Esophagus mucosa (tissue), 1 donor: ENCODE measurements around the gene P2RY13. TPM values are rescaled to one million over a fixed set of nuclear protein-coding genes. Genes with fewer than 3 reads are reported as not detected.

Experiments used
- ATAC-seq: fragments of 200-7000 bp; cut with Tn5 transposase; one replicate; pipeline ENCODE4 v1.9.1; 2020
- total RNA-seq: library from RNA; stranded (reverse); gene quantifications from one replicate; pipeline ENCODE4 v1.2.4, GENCODE V29; 2023
- donor health status: DM: yes; HTN: yes; CAD: no.

P2RY13 gene
- 0.28 TPM for total RNA-seq

DNA sequence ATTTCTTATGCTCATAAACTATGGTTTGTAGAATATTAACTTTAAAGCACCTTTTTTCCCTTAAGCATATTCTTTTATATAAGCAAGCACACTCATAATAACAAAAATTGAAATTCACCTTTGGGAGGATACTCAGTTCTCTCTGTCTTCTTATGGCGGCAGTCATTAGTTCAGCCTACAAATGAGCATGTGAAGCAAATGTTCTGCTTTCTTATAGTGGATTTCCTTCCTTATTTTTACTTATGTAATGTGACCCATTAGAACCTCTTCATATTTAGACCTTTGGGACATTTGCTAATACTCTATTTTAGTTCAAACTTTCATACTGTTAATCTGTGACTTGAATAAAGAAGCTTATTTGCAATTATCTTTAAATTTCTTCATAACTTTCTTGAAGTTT lies at the start of gene P2RY13:
P2RY13 (minus strand) TSS at position 187 of the 400 bp plus-strand sequence; CDS start at position 166, 21 bp downstream.
- no peak for ATAC-seq

DNA sequence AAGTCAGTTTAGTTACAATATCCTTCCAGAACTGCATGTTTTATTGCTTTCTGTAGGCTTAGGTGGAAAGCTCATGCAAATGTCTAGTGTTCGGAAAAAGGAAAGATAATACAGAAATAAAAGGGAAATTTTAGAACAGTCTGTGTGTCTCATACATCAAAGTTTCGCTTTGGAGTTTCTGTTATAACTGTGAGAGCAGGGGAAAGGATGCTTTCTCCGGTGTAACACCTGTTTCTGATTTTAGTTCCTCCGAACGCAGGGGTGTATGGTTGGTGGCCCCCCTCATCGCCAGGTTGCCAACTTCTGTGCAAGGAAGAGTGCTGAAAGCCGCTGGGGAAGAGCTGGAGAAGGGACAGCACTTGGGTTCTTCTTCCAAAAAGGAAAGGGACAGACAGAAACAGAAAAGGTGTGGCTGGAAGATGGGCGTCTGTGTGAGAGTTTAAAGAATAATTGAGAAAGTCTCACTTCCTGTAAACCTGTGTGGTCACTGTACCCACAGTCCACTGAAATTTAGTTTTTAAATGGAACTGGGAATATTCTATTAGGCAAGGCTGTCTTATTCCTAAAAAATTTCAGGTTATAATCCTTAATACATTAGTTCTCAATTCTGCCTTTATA lies 48.5 kb upstream of the P2RY13 start:
- ATAC-seq, result no peak

DNA sequence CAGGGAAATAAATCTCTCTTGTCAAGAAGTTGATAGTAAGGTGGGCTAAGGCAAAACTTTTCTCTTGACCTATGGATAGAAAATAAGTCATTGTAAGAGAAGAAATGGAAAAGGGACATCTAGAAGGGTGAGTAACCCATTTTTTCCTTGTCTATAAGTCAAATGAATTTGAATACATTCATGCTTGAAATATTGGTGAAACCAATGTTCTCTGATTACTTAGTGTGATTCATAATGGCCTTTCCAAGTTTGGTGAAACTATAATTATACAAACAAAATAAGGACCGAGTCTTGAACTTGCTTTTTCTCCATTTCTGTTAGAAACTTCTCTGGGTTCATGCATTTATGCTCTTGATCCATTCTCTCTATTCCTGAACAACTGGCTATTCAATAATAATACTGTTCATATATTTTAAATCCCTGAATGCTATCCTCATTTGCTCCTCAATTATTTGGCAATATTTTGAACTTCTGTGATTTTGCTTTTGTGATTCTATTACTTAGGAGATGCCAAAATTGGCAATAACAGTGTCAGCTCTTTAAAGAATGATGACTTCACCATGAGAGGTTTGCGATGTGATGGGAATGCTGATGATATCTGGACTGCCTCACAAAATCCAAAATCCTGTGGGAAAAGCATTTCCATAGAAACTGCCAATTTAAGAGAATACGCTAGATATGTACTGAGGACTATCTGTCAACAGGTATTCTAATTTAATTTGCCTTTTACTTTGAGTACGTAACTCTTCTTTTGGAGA lies 42.9 kb upstream of the P2RY13 start:
- no peak for ATAC-seq

DNA sequence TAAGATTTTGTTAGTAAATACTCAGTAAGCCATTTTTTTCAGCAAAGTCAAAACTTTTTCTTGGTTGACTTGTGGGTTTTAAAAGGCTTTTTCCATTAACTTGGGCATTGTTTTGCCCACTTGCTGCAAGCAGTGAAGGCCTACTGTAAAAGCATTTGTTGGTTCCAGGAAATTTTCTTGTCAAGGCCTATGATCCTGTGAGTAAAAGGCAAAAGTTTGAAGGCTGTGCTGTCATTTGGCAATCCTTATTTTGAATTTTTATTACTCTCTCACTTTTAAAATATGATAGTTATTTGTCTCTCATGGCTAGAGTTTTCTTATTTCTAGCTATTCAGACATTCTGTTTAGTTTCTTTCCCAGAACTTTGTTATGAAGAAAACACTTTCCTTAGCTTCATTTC lies 42.2 kb upstream of the P2RY13 start:
- ATAC-seq, result no peak

DNA sequence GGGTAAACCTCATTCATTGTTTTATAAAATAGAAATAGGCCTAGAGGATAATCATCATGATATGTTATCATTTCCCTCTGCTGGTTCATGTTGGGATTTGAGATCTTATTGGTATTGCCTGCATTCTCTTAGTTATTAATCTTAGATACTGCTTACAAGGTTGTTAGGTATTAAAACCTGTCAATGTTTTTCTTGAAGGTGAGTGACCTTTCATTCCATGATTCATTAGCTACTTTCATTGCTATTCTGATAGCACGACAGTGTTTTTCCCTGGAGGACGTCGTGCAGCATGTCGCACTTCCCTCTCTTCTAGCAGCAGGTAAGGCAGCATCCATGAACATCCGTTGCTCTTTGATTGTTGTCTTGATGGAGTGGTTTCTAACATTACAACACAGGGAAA lies 38.1 kb upstream of the P2RY13 start:
- no peak for ATAC-seq

GRCh38 chr3:151366993-151367392 lies 37.6 kb upstream of the P2RY13 start:
- no peak for ATAC-seq

GRCh38 chr3:151362751-151363174 lies 33.4 kb upstream of the P2RY13 start:
- no peak for ATAC-seq

DNA sequence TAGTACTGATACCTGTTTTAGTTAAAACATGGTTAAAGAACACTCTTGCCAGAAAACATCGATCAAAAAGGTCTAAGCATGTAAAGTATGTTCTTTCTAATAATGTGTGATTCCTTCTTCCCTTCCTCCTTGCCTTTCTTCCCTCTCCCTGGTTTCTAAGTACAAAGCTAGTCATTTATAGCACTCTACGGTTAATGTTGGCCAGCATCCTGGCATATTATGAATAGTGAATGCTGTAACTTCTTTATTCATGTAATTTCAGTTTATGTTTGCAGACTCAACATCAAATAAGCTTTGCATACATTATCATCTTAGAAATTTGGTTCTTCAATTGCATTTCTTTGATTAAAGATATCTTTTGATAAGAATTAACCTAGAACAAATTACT lies 28.1 kb upstream of the P2RY13 start:
- no peak for ATAC-seq

- ATAC-seq, result no peak
Measured at GRCh38 chr3:151356794-151357462, 27.6 kb upstream of the P2RY13 start.

DNA sequence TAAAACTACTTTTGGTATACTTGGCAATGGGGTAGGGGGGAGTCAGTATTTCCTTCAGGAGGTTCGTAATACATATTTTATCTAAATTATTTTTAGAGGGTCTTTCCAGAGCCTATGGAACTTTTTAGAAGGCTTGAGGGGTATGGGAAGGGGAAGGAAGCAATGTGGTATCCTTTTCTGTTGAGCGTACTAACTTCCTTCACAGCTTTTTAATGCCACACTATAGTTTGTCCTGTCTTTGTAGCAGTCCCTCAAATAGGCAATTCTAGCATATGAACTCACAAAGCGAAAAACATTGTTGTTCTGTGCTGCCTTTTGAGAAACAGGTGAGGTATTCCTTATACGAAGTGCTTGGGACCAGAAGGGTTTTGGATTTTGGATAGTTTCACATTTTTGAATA lies 22.3 kb upstream of the P2RY13 start:
- ATAC-seq, result no peak

DNA sequence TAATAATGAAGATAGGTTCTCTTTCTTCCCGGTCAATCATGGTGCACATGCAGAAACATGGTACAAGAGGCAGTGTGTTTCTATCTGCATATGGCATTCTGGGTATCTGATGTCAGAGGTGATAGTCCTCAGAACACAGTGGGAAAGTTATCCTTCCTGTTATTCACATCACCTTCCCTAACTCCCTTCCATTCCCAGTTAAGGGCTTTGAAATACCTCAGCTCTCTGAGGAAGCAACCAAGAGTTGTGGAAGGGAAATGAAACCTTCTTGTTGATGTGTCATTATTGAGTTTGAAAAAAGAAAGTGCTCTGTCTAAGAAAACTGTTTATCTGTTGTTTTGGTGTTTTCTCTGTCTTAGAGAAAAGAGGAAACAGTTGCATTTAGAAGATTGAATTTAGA lies 21.9 kb upstream of the P2RY13 start:
- ATAC-seq, result no peak

DNA sequence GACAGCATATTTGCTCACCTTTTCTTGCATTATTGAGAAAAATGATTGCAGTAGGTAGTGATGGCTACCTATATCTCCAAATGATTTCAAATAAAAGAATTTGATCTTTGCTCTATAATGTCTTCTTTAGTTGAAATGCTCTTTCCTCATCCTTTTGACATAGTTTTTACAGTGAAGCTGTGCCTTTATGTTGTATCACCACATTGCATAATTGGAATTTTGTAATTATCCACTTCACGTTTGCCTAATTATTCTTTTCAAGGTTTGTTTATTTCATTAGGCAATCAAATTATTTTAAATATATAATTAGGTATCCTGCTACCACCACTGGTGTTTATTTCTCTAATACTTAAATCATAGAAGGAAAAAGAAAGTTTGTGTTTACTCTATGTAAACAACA lies 21.3 kb upstream of the P2RY13 start:
- ATAC-seq, result no peak

- ATAC-seq, result no peak
Measured at GRCh38 chr3:151347432-151347831, 18.1 kb upstream of the P2RY13 start.

- ATAC-seq, result no peak
Measured at GRCh38 chr3:151346292-151346691, 16.9 kb upstream of the P2RY13 start.

GRCh38 chr3:151345859-151346258 lies 16.5 kb upstream of the P2RY13 start:
- no peak for ATAC-seq

DNA sequence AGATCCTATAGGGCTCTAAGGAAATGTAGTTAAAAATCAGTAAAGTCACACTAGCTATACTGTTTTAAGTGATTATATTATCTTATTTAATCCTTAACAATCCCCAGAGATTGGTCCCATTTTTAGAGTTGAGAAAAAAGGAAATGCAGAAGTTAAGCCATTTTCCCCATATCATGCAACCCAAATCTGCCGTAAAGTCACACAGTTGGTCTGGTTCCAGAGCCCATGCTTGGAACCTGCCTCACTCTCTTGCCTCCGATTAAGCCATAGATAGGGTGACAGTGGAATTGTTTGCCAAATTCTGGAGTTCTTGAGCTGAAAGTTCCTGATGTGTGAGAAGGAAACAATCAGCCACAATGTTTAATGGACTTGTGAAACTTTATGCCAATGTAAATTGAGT lies 2.3 kb upstream of the P2RY13 start:
- ATAC-seq, result no peak

- no peak for ATAC-seq
Measured at GRCh38 chr3:151330899-151331298, 1.6 kb upstream of the P2RY13 start.

DNA sequence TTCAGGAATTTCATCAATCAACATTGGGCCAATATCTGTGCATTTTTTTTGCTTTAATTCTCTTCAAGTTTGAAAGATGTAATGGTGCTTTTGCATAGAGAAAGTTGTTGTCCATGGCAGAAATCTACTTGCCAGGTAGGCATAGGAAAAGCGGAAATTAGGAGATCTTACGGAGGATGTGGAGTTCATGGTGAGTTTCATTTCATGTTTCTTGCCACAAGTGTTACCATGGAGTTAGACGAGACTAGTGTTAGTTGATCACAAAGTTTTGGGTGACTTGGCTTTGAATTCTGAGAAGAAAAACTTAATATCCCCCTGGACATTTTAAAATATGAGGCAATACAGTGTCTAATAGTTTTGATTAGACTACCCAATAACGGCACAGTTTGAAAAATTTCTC lies 1.0 kb upstream of the P2RY13 start:
- no peak for ATAC-seq

DNA sequence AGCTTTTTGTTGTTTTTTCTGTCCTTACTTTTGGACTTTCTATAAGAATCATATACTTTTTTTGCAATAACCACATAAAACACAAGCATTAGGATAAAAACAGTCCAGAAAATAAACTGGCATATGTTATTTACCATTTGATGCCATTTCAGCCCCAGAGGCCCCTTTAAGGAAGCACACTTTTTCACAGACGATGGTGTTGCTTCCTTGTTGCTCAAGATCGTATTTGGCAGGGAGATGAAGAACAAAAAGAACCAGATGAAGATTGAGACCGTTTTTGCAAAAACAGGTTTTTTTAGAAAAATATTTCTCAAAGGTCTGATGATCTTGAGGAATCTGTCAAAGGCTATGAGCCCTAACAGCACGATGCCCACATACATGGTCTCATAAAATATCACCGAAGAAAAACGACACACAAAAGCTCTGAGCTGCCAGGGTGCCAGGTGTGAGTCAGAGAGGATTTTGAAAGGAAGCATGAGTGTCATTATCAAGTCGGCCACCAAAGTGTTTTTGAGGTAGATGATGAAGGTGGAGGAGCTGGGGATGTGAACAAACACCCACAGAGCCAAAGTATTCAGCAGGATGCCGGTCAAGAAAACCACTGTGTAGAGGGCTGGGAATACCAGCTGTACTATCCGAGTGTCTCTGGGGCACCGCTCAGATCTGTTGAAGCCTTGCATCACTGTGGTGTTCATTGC lies 902 bp downstream of the P2RY13 start:
- ATAC-seq, result peak; percentile 65

- peak; percentile 35 for ATAC-seq
Measured at GRCh38 chr3:151327571-151328198, 1.7 kb downstream of the P2RY13 start.

DNA sequence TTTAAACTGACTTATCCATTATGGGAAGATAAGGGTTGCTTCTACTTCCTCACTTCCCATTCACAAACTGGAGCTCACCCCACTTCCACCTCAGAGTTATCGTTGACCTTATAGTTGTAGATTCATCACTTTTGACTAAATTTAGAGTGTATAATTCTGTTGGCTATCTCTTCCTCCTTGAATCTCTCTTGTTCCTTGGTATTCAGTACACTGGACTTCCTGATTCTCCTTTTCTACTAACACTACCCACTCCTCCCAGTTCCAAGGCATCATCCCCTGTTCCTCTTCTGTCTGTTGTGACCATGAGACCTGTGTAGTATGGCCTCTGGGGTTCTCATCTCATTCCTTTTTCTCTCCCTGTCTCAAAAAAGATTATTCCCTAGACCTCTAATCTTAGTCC lies 6.8 kb downstream of the P2RY13 start:
- ATAC-seq, result no peak

DNA sequence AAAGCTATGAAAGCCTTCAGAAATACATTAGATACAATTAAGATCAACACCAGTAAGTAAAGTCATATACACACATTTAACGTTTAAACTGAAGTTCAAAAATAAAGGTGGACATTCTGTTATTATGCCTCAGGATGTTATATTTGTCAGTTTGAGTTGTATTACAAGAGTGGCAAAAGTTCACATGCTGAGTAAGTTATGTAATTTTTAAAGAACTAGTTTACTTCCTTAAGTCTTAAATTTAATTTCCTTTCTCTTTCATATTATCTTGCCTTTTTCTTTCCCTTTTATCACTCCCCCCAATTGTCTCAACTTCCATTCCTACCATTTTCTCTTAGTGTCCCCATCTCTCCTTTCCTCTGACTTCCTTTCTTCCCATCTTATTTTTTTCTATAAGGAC lies 7.8 kb downstream of the P2RY13 start:
- no peak for ATAC-seq

DNA sequence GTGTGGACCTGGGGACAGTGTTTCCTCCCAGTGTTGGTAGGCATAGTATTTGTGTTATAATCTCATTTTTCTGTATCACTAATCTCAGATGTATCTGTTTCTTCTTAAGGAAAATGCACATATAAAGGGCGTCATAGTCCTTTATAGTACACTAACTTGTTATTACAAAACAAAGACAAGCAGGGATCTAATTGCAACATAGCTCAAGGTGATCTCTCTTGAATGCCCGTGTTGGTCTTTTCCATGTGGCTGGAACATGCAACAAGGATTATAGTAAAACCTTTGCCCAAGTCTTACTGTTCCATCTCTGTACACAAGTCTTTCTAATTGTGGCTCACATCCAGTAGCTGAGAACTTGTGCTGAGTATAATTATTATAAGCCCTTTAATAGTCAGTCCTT lies 9.2 kb downstream of the P2RY13 start:
- peak; percentile 45 for ATAC-seq
